ENCODE data around the gene GTF2A2.
"Not testable (repeated sequence)": the region's sequence is repeated elsewhere in the genome, so short reads cannot be mapped to it uniquely, and the experiment has no call there.

GTF2A2 gene

GRCh38 chr15:59649603-59650002 lies 7.7 kb downstream of the GTF2A2 start:
- Histone ChIP-seq H3K4me3 (replicated peaks; ENCODE audit: insufficient read depth, low read length) (no peak overlapping the region), H3K27ac (replicated peaks) (no peak overlapping the region), H3K27me3 (ENCODE audit: insufficient read depth, poor library complexity, severe bottlenecking) (no peaks in the 10 kb centered on the region)
- DNase-seq (ENCODE audit: low read depth in 1 of 2, low spot score in 1 of 2): no peak
- no peak for TF ChIP-seq REST (IDR thresholded peaks at IDR 0.05; ENCODE audit: insufficient replicate concordance, low read depth)

DNA sequence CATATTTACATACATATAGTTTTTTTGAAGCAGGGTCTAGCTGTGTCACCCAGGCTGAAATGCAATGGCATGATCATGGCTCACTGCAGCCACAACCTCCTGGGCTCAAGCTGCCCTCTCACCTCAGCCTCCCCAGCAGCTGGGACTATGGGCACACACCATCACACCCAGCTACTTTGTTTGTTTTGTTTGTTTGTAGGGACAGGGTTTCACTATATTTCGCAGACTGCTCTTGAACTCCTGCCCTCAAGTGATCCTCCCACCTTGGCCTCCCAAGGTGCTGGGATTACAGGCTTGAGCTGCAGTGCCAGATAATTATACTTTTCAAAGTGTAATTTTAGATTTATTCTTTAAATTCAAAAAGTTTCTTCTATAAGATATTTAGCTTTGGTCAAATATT lies 10.2 kb downstream of the GTF2A2 start:
- TF ChIP-seq REST (IDR thresholded peaks at IDR 0.05; ENCODE audit: insufficient replicate concordance, low read depth) (no peak), POLR2AphosphoS5 (IDR thresholded peaks at IDR 0.05; ENCODE audit: low read depth) (no peak), GABPA (IDR thresholded peaks at IDR 0.05; ENCODE audit: low read depth) (no peak), SPI1 (IDR thresholded peaks at IDR 0.05; ENCODE audit: borderline replicate concordance, low read depth) (no peak)
- TF ChIP-seq, protein P1, sequence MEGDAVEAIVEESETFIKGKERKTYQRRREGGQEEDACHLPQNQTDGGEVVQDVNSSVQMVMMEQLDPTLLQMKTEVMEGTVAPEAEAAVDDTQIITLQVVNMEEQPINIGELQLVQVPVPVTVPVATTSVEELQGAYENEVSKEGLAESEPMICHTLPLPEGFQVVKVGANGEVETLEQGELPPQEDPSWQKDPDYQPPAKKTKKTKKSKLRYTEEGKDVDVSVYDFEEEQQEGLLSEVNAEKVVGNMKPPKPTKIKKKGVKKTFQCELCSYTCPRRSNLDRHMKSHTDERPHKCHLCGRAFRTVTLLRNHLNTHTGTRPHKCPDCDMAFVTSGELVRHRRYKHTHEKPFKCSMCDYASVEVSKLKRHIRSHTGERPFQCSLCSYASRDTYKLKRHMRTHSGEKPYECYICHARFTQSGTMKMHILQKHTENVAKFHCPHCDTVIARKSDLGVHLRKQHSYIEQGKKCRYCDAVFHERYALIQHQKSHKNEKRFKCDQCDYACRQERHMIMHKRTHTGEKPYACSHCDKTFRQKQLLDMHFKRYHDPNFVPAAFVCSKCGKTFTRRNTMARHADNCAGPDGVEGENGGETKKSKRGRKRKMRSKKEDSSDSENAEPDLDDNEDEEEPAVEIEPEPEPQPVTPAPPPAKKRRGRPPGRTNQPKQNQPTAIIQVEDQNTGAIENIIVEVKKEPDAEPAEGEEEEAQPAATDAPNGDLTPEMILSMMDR (IDR thresholded peaks at IDR 0.05; ENCODE audit: insufficient read depth, low read length): no peak
- Histone ChIP-seq H3K4me3 (replicated peaks; ENCODE audit: insufficient read depth, low read length) (no peak overlapping the region), H3K27me3 (ENCODE audit: insufficient read depth, poor library complexity, severe bottlenecking) (no peaks in the 10 kb centered on the region), H3K27ac (replicated peaks) (no peak overlapping the region)
- DNase-seq (ENCODE audit: low read depth in 1 of 2, low spot score in 1 of 2): no peak

DNA sequence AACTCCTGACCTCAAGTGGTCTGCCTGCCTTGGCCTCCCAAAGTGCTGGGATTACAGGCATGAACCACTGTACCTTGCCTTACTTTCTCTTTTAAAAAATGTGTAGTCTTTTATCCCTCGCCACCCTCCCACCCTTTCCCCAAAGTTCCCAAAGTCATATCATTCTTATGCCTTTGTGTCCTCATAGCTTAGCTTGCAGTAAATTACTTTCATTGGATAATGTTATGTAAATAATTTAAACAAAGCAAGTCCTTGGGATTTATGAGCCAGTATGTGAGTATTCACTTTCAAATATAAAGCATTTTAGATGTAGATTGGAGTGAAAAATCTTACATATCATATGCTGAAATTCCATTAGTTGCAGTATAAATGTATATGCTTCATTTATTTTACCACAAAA lies 11.0 kb downstream of the GTF2A2 start:
- no peak for TF ChIP-seq POLR2AphosphoS5 (IDR thresholded peaks at IDR 0.05; ENCODE audit: low read depth)
- no peak for TF ChIP-seq REST (IDR thresholded peaks at IDR 0.05; ENCODE audit: insufficient replicate concordance, low read depth)
- no peak for TF ChIP-seq SPI1 (IDR thresholded peaks at IDR 0.05; ENCODE audit: borderline replicate concordance, low read depth)
- TF ChIP-seq, protein P1 (IDR thresholded peaks at IDR 0.05; ENCODE audit: insufficient read depth, low read length): no peak
- TF ChIP-seq GABPA (IDR thresholded peaks at IDR 0.05; ENCODE audit: low read depth): no peak
- H3K27me3 ChIP-seq (ENCODE audit: insufficient read depth, poor library complexity, severe bottlenecking): no peaks in the 10 kb centered on the region
- DNase-seq (ENCODE audit: low read depth in 1 of 2, low spot score in 1 of 2): no peak
- no peak overlapping the region for H3K4me3 ChIP-seq (replicated peaks; ENCODE audit: insufficient read depth, low read length)
- H3K27ac ChIP-seq (replicated peaks): no peak overlapping the region

- not testable (repeated sequence) for H3K27me3 ChIP-seq (ENCODE audit: insufficient read depth, poor library complexity, severe bottlenecking); DNase-seq (ENCODE audit: low read depth in 1 of 2, low spot score in 1 of 2); H3K4me3 ChIP-seq (replicated peaks; ENCODE audit: insufficient read depth, low read length); H3K27ac ChIP-seq (replicated peaks)
These were observed 11.5 kb downstream of the GTF2A2 start for GRCh38 chr15:59645812-59646211.
